ENCODE results near the gene KRTAP21-1.
"Not testable (repeated sequence)": the region's sequence is repeated elsewhere in the genome, so short reads cannot be mapped to it uniquely, and the experiment has no call there.

The KRTAP21-1 gene

GRCh38 chr21:30755328-30755727, at the start of gene KRTAP21-1:
Gene KRTAP21-1 (minus strand): TSS chr21:30755428. CDS start chr21:30755378, 50 bp downstream.
- not testable (repeated sequence) for DNase-seq

- DNase-seq, result no peak
Observed at GRCh38 chr21:30800605-30801004, 45.4 kb upstream of the KRTAP21-1 start.

GRCh38 chr21:30793581-30794314, 38.5 kb upstream of the KRTAP21-1 start:
- DNase-seq, result no peak

GRCh38 chr21:30779249-30779648, 24.0 kb upstream of the KRTAP21-1 start:
- DNase-seq, result no peak

- no peak for DNase-seq
Observed at GRCh38 chr21:30769724-30770431, 14.7 kb upstream of the KRTAP21-1 start.

GRCh38 chr21:30760776-30761175, 5.5 kb upstream of the KRTAP21-1 start:
- DNase-seq, result no peak

GRCh38 chr21:30758306-30758705, 3.1 kb upstream of the KRTAP21-1 start:
- DNase-seq, result no peak

- no peak for DNase-seq
Observed at GRCh38 chr21:30747159-30747558, 8.1 kb downstream of the KRTAP21-1 start, which contains the start of gene KRTAP21-2. Gene KRTAP21-2 (minus strand): TSS chr21:30747259. CDS start chr21:30747202, 57 bp downstream.

GRCh38 chr21:30740462-30740861, 14.8 kb downstream of the KRTAP21-1 start:
- no peak for DNase-seq

- DNase-seq, result no peak
Observed at GRCh38 chr21:30733026-30733425, 22.2 kb downstream of the KRTAP21-1 start.

- no peak for DNase-seq
Observed at GRCh38 chr21:30726726-30727125, 28.5 kb downstream of the KRTAP21-1 start.

- DNase-seq, result no peak
Observed at GRCh38 chr21:30719401-30719800, 35.8 kb downstream of the KRTAP21-1 start.

GRCh38 chr21:30718239-30718909, 36.9 kb downstream of the KRTAP21-1 start, which contains the start of gene KRTAP21-3:
Gene KRTAP21-3 (minus strand): TSS chr21:30718777. CDS start chr21:30718759, 18 bp downstream.
- no peak for DNase-seq

GRCh38 chr21:30717105-30717504, 38.1 kb downstream of the KRTAP21-1 start:
- DNase-seq, result no peak

- no peak for DNase-seq
Observed at GRCh38 chr21:30714946-30715345, 40.3 kb downstream of the KRTAP21-1 start.

GRCh38 chr21:30714456-30714855, 40.8 kb downstream of the KRTAP21-1 start:
- no peak for DNase-seq

GRCh38 chr21:30713766-30714165, 41.5 kb downstream of the KRTAP21-1 start:
- DNase-seq, result no peak

- no peak for DNase-seq
Observed at GRCh38 chr21:30710499-30710898, 44.7 kb downstream of the KRTAP21-1 start.

GRCh38 chr21:30707409-30707808, 47.8 kb downstream of the KRTAP21-1 start:
- no peak for DNase-seq
